GM18499 (cell line): Measurements from ENCODE around the gene ALKBH7.

Experiments used
- ATAC-seq: cut with Tn5 transposase; IDR thresholded peaks from one replicate; pipeline ENCODE4 v1.9.1; 2021; ENCODE audit warnings: moderate number of reproducible peaks; ENCODE audit not compliant: insufficient read depth, unreplicated experiment

ALKBH7 gene

GRCh38 chr19:6362351-6362801 lies 10.2 kb upstream of the ALKBH7 start:
- no peak for ATAC-seq

GRCh38 chr19:6364353-6364752 lies 8.2 kb upstream of the ALKBH7 start:
- no peak for ATAC-seq

GRCh38 chr19:6373096-6373812 lies 660 bp downstream of the ALKBH7 start:
- ATAC-seq: no peak

GRCh38 chr19:6373813-6374108 lies 1.2 kb downstream of the ALKBH7 start:
- no peak for ATAC-seq

GRCh38 chr19:6374161-6374709 lies 1.6 kb downstream of the ALKBH7 start:
- ATAC-seq: no peak

- no peak for ATAC-seq
Observed at GRCh38 chr19:6374711-6375410, 2.3 kb downstream of the ALKBH7 start.

GRCh38 chr19:6375411-6376010 lies 2.9 kb downstream of the ALKBH7 start, which contains the start of gene PSPN:
TSS of gene PSPN (minus strand) at chr19:6375933. CDS start at chr19:6375849, 84 bp downstream.
- ATAC-seq: no peak

- no peak for ATAC-seq
Observed at GRCh38 chr19:6376512-6377190, 4.1 kb downstream of the ALKBH7 start.

GRCh38 chr19:6378041-6378440 lies 5.4 kb downstream of the ALKBH7 start:
- ATAC-seq: no peak

GRCh38 chr19:6378486-6378885 lies 5.9 kb downstream of the ALKBH7 start:
- no peak for ATAC-seq

GRCh38 chr19:6379744-6380143 lies 7.2 kb downstream of the ALKBH7 start:
- no peak for ATAC-seq

- ATAC-seq: no peak
Observed at GRCh38 chr19:6381030-6381750, 8.6 kb downstream of the ALKBH7 start.

GRCh38 chr19:6383188-6383587 lies 10.6 kb downstream of the ALKBH7 start:
- ATAC-seq: no peak

- ATAC-seq: no peak
Observed at GRCh38 chr19:6384381-6384780, 11.8 kb downstream of the ALKBH7 start.

- ATAC-seq: no peak
Observed at GRCh38 chr19:6387372-6387771, 14.8 kb downstream of the ALKBH7 start.

GRCh38 chr19:6392221-6393073 lies 19.9 kb downstream of the ALKBH7 start:
- no peak for ATAC-seq

GRCh38 chr19:6393074-6393982 lies 20.7 kb downstream of the ALKBH7 start, which contains the start of gene GTF2F1:
TSS of gene GTF2F1 (minus strand) at chr19:6393164. CDS start at chr19:6392995, 169 bp downstream.
- no peak for ATAC-seq

GRCh38 chr19:6393983-6394412 lies 21.4 kb downstream of the ALKBH7 start:
- ATAC-seq: no peak
